Caco-2 (cell line): ENCODE measurements around the gene PDYN. TPM values are rescaled to one million over a fixed set of nuclear protein-coding genes. Genes with fewer than 3 reads are reported as not detected.

Source experiments
- BruUV-seq: library from RNA; stranded (reverse); fragments of 400-500 nt; replicated peaks from 2 replicates; lab custom pipeline; 2021; lab: Mats Ljungman, UMichigan
- CTCF ChIA-PET: fragments of 300-600 bp; sonication (Branson Sonifier 250); formaldehyde crosslinking; loops from one replicate; lab custom pipeline; 2022; ENCODE audit warnings: antibody characterized with exemption; lab: Charles Lee
- POLR2A ChIA-PET: fragments of 300-600 bp; sonication (Branson Sonifier 250); formaldehyde crosslinking; loops from one replicate; lab custom pipeline; 2022; ENCODE audit warnings: antibody characterized with exemption; lab: Charles Lee
- DNase-seq, 2 experiments: peaks; one replicate each; pipeline versions ENCODE4 v3.0.0 to v3.0.0-alpha.2; 2020 to 2022
- H3K27me3 ChIP-seq: replicated peaks from 2 replicates; pipeline ENCODE4 v1.6.0; 2011; ENCODE audit warnings: low read length; ENCODE audit not compliant: control insufficient read depth, insufficient read depth
- H3K36me3 ChIP-seq: 2 replicates; pipeline ENCODE4 v1.5.1; 2011; ENCODE audit warnings: low read length; ENCODE audit not compliant: control insufficient read depth, insufficient read depth
- H3K4me1 ChIP-seq: fragments of 250-450 bp; sonication (Bioruptor Pico); 2 replicates; pipeline ENCODE4 v1.5.1; 2020; ENCODE audit warnings: mild to moderate bottlenecking
- H3K4me3 ChIP-seq: 2 replicates; pipeline ENCODE4 v1.5.1; 2011; ENCODE audit warnings: low read depth, mild to moderate bottlenecking, control low read depth, low read length
- H3K9me3 ChIP-seq: fragments of 250-450 bp; sonication (Bioruptor Pico); 2 replicates; pipeline ENCODE4 v1.5.1; 2020; ENCODE audit warnings: mild to moderate bottlenecking, moderate library complexity
- H3K27ac Mint-ChIP-seq: one replicate; pipeline ENCODE4 v1.8.0; 2022; ENCODE audit warnings: mixed read lengths; ENCODE audit not compliant: unreplicated experiment
- H3K27me3 Mint-ChIP-seq: one replicate; pipeline ENCODE4 v1.8.0; 2022; ENCODE audit warnings: mixed read lengths; ENCODE audit not compliant: insufficient read depth, unreplicated experiment
- H3K36me3 Mint-ChIP-seq: one replicate; pipeline ENCODE4 v1.8.0; 2022; ENCODE audit warnings: mild to moderate bottlenecking, mixed read lengths; ENCODE audit not compliant: insufficient read depth, unreplicated experiment
- H3K4me1 Mint-ChIP-seq: one replicate; pipeline ENCODE4 v1.8.0; 2022; ENCODE audit warnings: low read depth, mixed read lengths; ENCODE audit not compliant: unreplicated experiment
- H3K4me3 Mint-ChIP-seq: one replicate; pipeline ENCODE4 v1.8.0; 2022; ENCODE audit warnings: mild to moderate bottlenecking, moderate library complexity, mixed read lengths; ENCODE audit not compliant: unreplicated experiment
- H3K9me3 Mint-ChIP-seq: one replicate; pipeline ENCODE4 v1.8.0; 2022; ENCODE audit warnings: mixed read lengths; ENCODE audit not compliant: unreplicated experiment
- intact Hi-C: fragments of 100-400 bp; cut with micrococcal nuclease; formaldehyde crosslinking; loops from one replicate; pipeline ENCODE4 v1.10.0; 2022; ENCODE audit not compliant: unreplicated experiment
- total RNA-seq: library from RNA; stranded (reverse); gene quantifications from 2 replicates; pipeline ENCODE4 v1.2.3, GENCODE V29; 2022
- TF ChIP-seq, protein P1 (sequence below), 2 experiments: fragments of 200-600 bp in 1 of 2; IDR thresholded peaks; 1 replicate in 1 of 2; 2 replicates in 1 of 2; pipeline versions ENCODE4 v1.5.1 to v1.8.0; 2011 to 2022; ENCODE audit warnings: antibody characterized with exemption in 1 of 2, control low read depth in 1 of 2, inconsistent platforms in 1 of 2, low read depth in 1 of 2, low read length in 1 of 2, mild to moderate bottlenecking in 1 of 2, moderate library complexity in 1 of 2; ENCODE audit not compliant: insufficient read depth in 1 of 2, severe bottlenecking in 1 of 2, unreplicated experiment in 1 of 2

The PDYN gene
- total RNA-seq, 1 experiment from 2014 or later: not detected

DNA sequence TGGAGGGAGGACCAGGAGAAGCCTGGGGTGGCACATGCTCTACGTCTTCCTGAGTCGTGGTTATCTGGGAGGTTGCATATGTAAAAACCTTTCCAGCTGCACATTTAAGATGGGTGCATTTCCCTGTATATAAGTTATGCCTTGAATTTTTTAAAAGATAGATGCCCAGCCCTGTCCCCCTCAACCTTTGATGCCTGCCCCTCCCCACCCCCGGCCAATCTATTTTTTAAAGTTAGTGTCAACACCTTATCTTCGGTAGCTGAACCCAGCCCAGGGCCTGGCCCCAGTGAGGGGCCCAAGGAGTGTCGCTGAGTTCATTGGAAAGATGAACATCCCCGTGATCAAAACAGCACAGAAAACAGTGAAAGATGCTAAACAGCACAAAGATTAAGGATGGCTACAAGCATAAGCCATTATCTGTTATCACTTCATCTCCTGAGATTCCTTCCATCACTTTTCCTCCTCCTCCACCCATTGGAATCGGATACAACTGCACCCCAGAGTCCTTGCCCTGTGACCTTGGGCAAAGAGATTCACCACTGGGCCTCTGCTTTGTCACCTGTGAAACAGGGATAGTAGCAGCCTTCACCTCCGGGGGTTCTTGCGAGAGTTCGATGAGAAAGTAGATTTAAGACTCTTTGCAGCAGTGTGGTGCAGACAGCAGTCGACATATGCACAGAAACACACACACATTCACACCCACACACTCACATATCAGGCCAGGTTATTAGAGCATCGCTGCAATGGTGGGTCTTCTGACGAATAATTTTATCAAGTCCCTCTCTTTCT lies 51.2 kb downstream of the PDYN start:
- DNase-seq: no peak
- H3K4me1 Mint-ChIP-seq: peaks cover 21% of the 10 kb centered on the region
- TF ChIP-seq, protein P1, sequence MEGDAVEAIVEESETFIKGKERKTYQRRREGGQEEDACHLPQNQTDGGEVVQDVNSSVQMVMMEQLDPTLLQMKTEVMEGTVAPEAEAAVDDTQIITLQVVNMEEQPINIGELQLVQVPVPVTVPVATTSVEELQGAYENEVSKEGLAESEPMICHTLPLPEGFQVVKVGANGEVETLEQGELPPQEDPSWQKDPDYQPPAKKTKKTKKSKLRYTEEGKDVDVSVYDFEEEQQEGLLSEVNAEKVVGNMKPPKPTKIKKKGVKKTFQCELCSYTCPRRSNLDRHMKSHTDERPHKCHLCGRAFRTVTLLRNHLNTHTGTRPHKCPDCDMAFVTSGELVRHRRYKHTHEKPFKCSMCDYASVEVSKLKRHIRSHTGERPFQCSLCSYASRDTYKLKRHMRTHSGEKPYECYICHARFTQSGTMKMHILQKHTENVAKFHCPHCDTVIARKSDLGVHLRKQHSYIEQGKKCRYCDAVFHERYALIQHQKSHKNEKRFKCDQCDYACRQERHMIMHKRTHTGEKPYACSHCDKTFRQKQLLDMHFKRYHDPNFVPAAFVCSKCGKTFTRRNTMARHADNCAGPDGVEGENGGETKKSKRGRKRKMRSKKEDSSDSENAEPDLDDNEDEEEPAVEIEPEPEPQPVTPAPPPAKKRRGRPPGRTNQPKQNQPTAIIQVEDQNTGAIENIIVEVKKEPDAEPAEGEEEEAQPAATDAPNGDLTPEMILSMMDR (IDR thresholded peaks at IDR 0.05; ENCODE audit: insufficient read depth in 1 of 2, low read depth in 1 of 2, low read length in 1 of 2, severe bottlenecking in 1 of 2, unreplicated experiment in 1 of 2): no peak
- H3K9me3 Mint-ChIP-seq: no peaks in the 10 kb centered on the region
- intact Hi-C loops: no loop called here
- Histone ChIP-seq H3K4me1 (peaks cover 36% of the 10 kb centered on the region), H3K36me3 (no peaks in the 10 kb centered on the region), H3K27me3 (no peaks in the 10 kb centered on the region), H3K4me3 (no peak overlapping the region), H3K9me3 (no peaks in the 10 kb centered on the region)
- CTCF ChIA-PET: no interaction called here
- no TSS peak for BruUV-seq
- no peaks in the 10 kb centered on the region for H3K27me3 Mint-ChIP-seq
- POLR2A ChIA-PET: no interaction called here
- H3K27ac Mint-ChIP-seq: no peak overlapping the region
- H3K4me3 Mint-ChIP-seq: no peak overlapping the region
- H3K36me3 Mint-ChIP-seq: no peaks in the 10 kb centered on the region

DNA sequence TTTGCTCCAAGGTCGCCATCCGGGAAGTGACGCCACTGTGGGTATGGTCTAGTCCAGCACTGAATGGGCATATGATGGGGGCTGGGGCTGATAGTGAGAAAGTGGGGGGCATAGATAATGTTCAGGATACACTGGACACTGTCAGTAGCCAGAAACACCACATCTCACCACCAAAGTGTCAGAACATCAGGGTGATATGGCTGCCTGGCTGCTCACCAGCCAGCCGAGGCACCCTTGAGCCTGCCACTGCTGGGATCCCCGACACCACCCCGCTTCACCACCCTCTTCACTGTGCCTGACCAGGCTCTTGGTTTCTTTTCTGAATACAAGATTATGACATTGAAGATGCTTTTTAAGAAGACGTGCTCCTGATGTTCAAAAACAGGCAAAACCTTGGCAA lies 51.8 kb downstream of the PDYN start:
- H3K36me3 Mint-ChIP-seq: no peaks in the 10 kb centered on the region
- Histone ChIP-seq H3K27me3 (no peaks in the 10 kb centered on the region), H3K4me3 (no peak overlapping the region), H3K4me1 (peaks cover 36% of the 10 kb centered on the region), H3K36me3 (no peaks in the 10 kb centered on the region), H3K9me3 (no peaks in the 10 kb centered on the region)
- TF ChIP-seq, protein P1 (IDR thresholded peaks at IDR 0.05; ENCODE audit: insufficient read depth in 1 of 2, low read depth in 1 of 2, low read length in 1 of 2, severe bottlenecking in 1 of 2, unreplicated experiment in 1 of 2): no peak
- no peak for DNase-seq
- ChIA-PET CTCF (no interaction called here), POLR2A (no interaction called here)
- H3K27me3 Mint-ChIP-seq: no peaks in the 10 kb centered on the region
- no TSS peak for BruUV-seq
- intact Hi-C loops: no loop called here
- H3K4me3 Mint-ChIP-seq: no peak overlapping the region
- H3K4me1 Mint-ChIP-seq: peaks cover 21% of the 10 kb centered on the region
- H3K9me3 Mint-ChIP-seq: no peaks in the 10 kb centered on the region
- H3K27ac Mint-ChIP-seq: no peak overlapping the region

DNA sequence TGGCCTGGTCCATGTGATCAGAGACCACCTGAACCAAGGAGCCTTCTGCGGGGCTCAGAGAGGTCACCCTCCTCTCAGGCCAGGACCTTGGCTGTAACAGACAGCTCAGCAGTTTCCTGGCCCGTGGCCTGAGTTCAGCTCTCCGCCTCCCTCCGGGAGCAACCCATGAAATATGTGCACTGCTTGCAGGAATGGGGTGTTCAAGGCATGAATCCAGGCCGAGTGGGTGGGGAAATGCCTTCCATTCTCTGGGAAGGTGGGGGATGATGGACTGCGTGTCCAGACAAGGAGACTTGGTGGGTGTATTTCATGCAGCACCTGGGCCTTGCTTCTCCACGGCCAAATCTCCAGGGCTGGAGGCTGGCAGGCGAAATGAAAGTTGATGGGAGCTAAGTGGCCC lies 52.6 kb downstream of the PDYN start:
- Mint-ChIP-seq H3K9me3 (no peaks in the 10 kb centered on the region), H3K27me3 (no peaks in the 10 kb centered on the region), H3K4me1 (peaks cover 21% of the 10 kb centered on the region), H3K36me3 (peaks cover 8% of the 10 kb centered on the region), H3K27ac (no peak overlapping the region), H3K4me3 (no peak overlapping the region)
- intact Hi-C loops: no loop called here
- BruUV-seq: no TSS peak
- no peak overlapping the region for H3K4me3 ChIP-seq
- TF ChIP-seq, protein P1 (IDR thresholded peaks at IDR 0.05; ENCODE audit: insufficient read depth in 1 of 2, low read depth in 1 of 2, low read length in 1 of 2, severe bottlenecking in 1 of 2, unreplicated experiment in 1 of 2): no peak
- DNase-seq: no peak
- H3K4me1 ChIP-seq: peaks cover 36% of the 10 kb centered on the region
- H3K9me3 ChIP-seq: no peaks in the 10 kb centered on the region
- CTCF ChIA-PET: no interaction called here
- POLR2A ChIA-PET: no interaction called here
- no peaks in the 10 kb centered on the region for H3K27me3 ChIP-seq
- H3K36me3 ChIP-seq: no peaks in the 10 kb centered on the region
